Measurements from ENCODE around the gene RBSN.

DNA sequence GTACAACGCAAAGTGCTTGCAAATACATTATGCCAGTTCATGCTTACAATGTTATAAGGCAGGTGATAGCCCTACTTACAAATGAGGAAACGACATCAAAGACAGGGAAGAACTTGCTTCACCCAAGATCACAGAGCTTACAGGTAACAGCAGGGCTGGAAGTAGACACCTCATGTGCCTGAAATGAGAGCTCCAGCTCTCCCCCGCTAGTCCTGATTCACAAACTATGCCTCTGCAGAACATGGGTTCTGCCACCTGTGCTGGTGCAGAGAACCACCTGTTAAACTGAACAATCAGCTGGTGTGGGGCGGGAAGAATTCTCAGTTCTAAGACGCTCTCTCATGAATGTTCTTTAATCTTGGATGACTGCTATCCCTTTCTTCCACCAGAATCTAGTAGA is 7.4 kb downstream of the RBSN start:
- TF ChIP-seq, protein P1, sequence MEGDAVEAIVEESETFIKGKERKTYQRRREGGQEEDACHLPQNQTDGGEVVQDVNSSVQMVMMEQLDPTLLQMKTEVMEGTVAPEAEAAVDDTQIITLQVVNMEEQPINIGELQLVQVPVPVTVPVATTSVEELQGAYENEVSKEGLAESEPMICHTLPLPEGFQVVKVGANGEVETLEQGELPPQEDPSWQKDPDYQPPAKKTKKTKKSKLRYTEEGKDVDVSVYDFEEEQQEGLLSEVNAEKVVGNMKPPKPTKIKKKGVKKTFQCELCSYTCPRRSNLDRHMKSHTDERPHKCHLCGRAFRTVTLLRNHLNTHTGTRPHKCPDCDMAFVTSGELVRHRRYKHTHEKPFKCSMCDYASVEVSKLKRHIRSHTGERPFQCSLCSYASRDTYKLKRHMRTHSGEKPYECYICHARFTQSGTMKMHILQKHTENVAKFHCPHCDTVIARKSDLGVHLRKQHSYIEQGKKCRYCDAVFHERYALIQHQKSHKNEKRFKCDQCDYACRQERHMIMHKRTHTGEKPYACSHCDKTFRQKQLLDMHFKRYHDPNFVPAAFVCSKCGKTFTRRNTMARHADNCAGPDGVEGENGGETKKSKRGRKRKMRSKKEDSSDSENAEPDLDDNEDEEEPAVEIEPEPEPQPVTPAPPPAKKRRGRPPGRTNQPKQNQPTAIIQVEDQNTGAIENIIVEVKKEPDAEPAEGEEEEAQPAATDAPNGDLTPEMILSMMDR (IDR thresholded peaks at IDR 0.05): no peak
- TF ChIP-seq EZH2phosphoT487 (IDR thresholded peaks at IDR 0.05) (no peak), EZH2 (IDR thresholded peaks at IDR 0.05) (no peak)
